ENCODE data around the gene ENDOG.
"Not testable (repeated sequence)": the region's sequence is repeated elsewhere in the genome, so short reads cannot be mapped to it uniquely, and the experiment has no call there.

ENDOG gene

DNA sequence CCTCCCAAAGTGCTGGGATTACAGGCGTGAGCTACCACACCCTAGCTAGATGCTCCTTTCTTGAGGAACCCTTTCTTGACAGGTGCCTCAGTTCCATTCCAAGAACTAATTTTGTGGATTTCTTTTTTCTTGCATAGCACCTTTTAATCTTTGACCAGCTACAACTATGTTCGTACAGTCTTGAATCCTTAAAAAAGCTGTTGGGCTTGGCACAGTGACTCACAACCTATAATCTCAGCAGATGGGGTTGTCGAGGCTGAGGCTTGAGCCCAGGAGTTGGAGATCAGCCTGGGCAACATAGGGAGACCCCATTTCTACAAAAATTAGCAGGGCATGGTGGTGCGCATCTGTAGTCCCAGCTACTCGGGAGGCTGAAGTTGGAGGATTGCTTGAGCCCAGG, 45.3 kb upstream of the ENDOG start:
- TF ChIP-seq, protein P1, sequence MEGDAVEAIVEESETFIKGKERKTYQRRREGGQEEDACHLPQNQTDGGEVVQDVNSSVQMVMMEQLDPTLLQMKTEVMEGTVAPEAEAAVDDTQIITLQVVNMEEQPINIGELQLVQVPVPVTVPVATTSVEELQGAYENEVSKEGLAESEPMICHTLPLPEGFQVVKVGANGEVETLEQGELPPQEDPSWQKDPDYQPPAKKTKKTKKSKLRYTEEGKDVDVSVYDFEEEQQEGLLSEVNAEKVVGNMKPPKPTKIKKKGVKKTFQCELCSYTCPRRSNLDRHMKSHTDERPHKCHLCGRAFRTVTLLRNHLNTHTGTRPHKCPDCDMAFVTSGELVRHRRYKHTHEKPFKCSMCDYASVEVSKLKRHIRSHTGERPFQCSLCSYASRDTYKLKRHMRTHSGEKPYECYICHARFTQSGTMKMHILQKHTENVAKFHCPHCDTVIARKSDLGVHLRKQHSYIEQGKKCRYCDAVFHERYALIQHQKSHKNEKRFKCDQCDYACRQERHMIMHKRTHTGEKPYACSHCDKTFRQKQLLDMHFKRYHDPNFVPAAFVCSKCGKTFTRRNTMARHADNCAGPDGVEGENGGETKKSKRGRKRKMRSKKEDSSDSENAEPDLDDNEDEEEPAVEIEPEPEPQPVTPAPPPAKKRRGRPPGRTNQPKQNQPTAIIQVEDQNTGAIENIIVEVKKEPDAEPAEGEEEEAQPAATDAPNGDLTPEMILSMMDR (IDR thresholded peaks at IDR 0.05; ENCODE audit: low read depth, low read length, missing control alignments): no peak
- Histone ChIP-seq H3K27ac (no peak overlapping the region), H3K27me3 (replicated peaks) (no peaks in the 10 kb centered on the region), H3K4me3 (ENCODE audit: low read depth, low read length) (no peak overlapping the region), H3K36me3 (replicated peaks) (no peaks in the 10 kb centered on the region)
- in situ Hi-C loops (cut with HindIII; ENCODE audit: low pct_ligation_motif_present, low sequenced_read_pairs): no loop called here
- DNase-seq: no peak

DNA sequence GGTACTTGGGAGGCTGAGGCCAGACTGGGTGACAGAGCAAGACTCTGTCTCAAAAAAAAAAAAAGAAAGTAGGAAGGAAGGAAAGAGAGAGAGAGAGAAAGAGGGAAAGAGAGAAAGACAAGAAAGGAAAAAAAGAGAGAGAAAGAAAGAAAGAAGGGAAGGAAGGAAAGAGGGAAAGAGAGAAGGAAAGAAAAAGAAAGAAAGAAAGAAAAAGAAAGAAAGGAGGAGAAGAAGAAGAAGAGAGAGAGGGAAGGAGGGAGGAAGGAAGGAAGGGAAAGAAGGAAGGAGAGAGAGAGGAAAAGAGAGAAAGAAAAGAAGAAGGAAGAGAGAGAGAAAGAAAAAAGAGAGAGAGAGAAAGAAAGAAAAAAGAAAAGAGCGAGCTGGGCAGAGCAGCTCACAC, 43.5 kb upstream of the ENDOG start:
- H3K36me3 ChIP-seq (replicated peaks): no peaks in the 10 kb centered on the region
- in situ Hi-C loops (cut with HindIII; ENCODE audit: low pct_ligation_motif_present, low sequenced_read_pairs): no loop called here
- H3K4me3 ChIP-seq (ENCODE audit: low read depth, low read length): no peak overlapping the region
- no peaks in the 10 kb centered on the region for H3K27me3 ChIP-seq (replicated peaks)
- DNase-seq: no peak
- H3K27ac ChIP-seq: no peak overlapping the region
- TF ChIP-seq, protein P1 (IDR thresholded peaks at IDR 0.05; ENCODE audit: low read depth, low read length, missing control alignments): no peak

DNA sequence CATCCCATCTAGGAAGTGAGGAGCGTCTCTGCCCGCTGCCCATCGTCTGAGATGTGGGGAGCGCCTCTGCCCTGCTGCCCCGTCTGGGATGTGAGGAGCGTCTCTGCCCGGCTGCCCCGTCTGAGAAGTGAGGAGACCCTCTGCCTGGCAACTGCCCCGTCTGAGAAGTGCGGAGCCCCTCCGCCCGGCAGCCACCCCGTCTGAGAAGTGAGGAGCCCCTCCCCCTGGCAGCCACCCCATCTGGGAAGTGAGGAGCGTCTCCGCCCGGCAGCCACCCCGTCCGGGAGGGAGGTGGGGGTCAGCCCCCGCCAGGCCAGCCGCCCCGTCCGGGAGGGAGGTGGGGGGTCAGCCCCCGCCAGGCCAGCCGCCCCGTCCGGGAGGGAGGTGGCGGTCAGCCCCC, 38.2 kb upstream of the ENDOG start:
- H3K27me3 ChIP-seq (replicated peaks); DNase-seq; H3K4me3 ChIP-seq (ENCODE audit: low read depth, low read length); in situ Hi-C loops (cut with HindIII; ENCODE audit: low pct_ligation_motif_present, low sequenced_read_pairs); H3K27ac ChIP-seq; H3K36me3 ChIP-seq (replicated peaks): not testable (repeated sequence)

DNA sequence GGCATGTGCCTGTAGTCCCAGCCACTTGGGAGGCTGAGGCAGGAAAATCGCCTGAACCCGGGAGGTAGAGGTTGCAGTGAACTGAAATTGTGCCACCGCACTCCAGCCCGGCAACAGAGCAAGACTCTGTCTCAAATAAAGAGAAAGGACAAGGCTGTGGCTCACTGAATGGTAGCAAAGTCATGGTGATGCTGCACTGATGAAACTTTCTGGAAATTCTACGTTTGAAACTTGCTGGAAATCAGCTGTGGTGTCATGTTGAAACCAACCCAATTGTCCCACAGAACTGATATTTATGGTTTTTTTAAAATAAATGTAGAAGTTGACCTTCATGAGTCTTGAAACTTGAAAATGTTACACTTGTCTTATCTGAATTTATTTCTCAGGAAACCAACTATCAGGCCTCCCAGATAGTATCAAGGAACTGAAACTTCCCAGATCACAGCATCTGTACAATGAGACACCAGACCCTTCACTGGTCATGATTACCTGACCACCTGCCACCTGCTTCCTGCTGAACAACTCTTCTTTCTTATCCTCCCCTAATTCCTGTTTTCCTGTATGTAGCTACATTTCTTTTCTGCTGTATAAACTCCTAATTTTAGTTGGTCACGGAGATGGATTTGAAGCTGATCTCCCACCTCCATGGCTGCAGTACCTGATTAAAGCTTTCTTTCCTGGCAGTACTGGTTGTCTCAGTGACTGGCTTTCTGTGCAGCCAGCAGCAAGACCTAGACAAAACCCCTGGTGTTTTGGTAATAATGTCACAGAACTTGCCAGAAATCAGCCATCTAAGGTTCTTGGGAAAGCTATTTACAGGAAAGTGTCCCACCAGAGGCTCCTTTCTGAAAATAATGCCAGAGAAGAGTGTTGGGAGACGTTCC, 36.9 kb upstream of the ENDOG start:
- no peak overlapping the region for H3K27ac ChIP-seq
- TF ChIP-seq, protein P1 (IDR thresholded peaks at IDR 0.05; ENCODE audit: low read depth, low read length, missing control alignments): no peak
- H3K4me3 ChIP-seq (ENCODE audit: low read depth, low read length): no peak overlapping the region
- no peak for DNase-seq
- no peaks in the 10 kb centered on the region for H3K27me3 ChIP-seq (replicated peaks)
- H3K36me3 ChIP-seq (replicated peaks): no peaks in the 10 kb centered on the region
- in situ Hi-C loops (cut with HindIII; ENCODE audit: low pct_ligation_motif_present, low sequenced_read_pairs): no loop called here

DNA sequence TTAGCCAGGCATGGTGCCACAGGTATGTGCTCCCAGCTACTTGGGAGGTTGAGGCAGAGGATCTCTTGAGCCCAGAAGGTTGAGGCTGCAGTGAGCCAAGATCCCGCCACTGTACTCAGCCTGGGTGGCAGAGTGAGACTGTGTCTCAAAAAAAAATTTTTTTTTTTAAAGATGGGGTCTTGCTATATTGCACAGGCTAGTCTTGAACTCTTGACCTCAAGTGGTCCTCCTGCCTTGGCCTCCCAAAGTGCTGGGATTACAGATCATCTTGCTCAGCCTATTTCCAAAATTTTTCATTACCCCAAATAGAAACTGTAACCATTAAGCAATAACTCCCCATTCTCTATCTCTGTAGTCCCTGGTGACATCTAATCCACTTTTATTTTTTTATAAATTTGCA, 35.6 kb upstream of the ENDOG start:
- Histone ChIP-seq H3K36me3 (replicated peaks) (no peaks in the 10 kb centered on the region), H3K27ac (no peak overlapping the region), H3K4me3 (ENCODE audit: low read depth, low read length) (no peak overlapping the region), H3K27me3 (replicated peaks) (no peaks in the 10 kb centered on the region)
- TF ChIP-seq, protein P1 (IDR thresholded peaks at IDR 0.05; ENCODE audit: low read depth, low read length, missing control alignments): no peak
- in situ Hi-C loops (cut with HindIII; ENCODE audit: low pct_ligation_motif_present, low sequenced_read_pairs): no loop called here
- no peak for DNase-seq

DNA sequence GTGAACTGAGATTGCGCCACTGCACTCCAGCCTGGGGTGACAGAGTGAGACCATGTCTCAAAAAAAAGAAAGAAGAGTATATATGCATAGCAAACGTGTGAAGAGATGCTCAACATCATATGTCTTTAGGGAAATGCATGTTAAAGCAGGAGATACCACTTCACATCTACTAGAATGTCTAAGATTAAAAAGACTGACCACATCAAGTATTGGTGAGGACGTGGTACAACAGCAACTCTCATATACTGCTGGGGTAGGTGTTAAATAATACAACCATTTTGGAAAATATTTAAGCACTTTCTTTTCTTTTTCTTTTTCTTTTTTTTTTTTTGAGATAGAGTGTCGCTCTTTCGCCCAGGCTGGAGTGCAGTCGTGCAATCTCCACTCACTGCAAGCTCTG, 32.9 kb upstream of the ENDOG start:
- no peak for DNase-seq
- in situ Hi-C loops (cut with HindIII; ENCODE audit: low pct_ligation_motif_present, low sequenced_read_pairs): no loop called here
- H3K27ac ChIP-seq: no peak overlapping the region
- TF ChIP-seq, protein P1 (IDR thresholded peaks at IDR 0.05; ENCODE audit: low read depth, low read length, missing control alignments): no peak
- no peaks in the 10 kb centered on the region for H3K27me3 ChIP-seq (replicated peaks)
- peaks cover 2% of the 10 kb centered on the region for H3K36me3 ChIP-seq (replicated peaks)
- H3K4me3 ChIP-seq (ENCODE audit: low read depth, low read length): no peak overlapping the region

All from brain microvascular endothelial cell (primary cell).